Motor neuron (in vitro differentiated cells): ENCODE data around the gene DIPK1A. TPM values are rescaled to one million over a fixed set of nuclear protein-coding genes. Genes with fewer than 3 reads are reported as not detected.

ENCODE experiments used
- ATAC-seq, 8 experiments: fragments of 200-7000 bp; cut with Tn5 transposase; replicated peaks in 6 of 8; 2 replicates each; pipeline ENCODE4 v1.8.0; 2021; ENCODE audit warnings: mild to moderate bottlenecking in 8 of 8, moderate library complexity in 8 of 8
- H3K27ac ChIP-seq, 2 donors: fragments of 250-450 bp; sonication (Bioruptor Pico); 2 replicates each; pipeline ENCODE4 v1.9.0; 2021; ENCODE audit warnings: antibody characterized with exemption in 2 of 2, mild to moderate bottlenecking in 2 of 2, moderate library complexity in 1 of 2
- H3K4me1 ChIP-seq, 2 donors: fragments of 250-450 bp; sonication (Bioruptor Pico); replicated peaks in 1 of 2; 2 replicates each; pipeline ENCODE4 v1.6.1; 2021; ENCODE audit warnings: antibody characterized with exemption in 2 of 2, mild to moderate bottlenecking in 2 of 2, moderate library complexity in 1 of 2
- H3K4me3 ChIP-seq, 5 donors: fragments of 250-450 bp; sonication (Bioruptor Pico); 2 replicates each; pipeline ENCODE4 v1.9.0; 2021; ENCODE audit warnings: antibody characterized with exemption in 5 of 5, mild to moderate bottlenecking in 5 of 5, moderate library complexity in 4 of 5
- WGBS, 10 experiments: fragments of 450-650 bp; shearing (Covaris generic); methylation state at CpG; one replicate each; pipeline ENCODE4 v1.0.0; 2022; 5-methylcytosine and 5-hydroxymethylcytosine counted together
- in situ Hi-C, 9 experiments: fragments of 400-800 bp; cut with MboI; loops; one replicate each; pipeline ENCODE4 v1.15.0; 2021; ENCODE audit warnings: low sequenced_read_pairs in 9 of 9, low pct_unique_long_range_greater_than_20kb in 2 of 9; ENCODE audit not compliant: unreplicated experiment in 9 of 9
- total RNA-seq, 8 experiments: library from RNA; unstranded; fragments of 300-600 nt; gene quantifications; 2 replicates each; pipeline versions ENCODE4 v1.2.3 to v1.2.4, GENCODE V29; 2022

DIPK1A gene
- total RNA-seq, 8 experiments from 2014 or later: 7.1 to 22.5 (median 10.2) TPM

DNA sequence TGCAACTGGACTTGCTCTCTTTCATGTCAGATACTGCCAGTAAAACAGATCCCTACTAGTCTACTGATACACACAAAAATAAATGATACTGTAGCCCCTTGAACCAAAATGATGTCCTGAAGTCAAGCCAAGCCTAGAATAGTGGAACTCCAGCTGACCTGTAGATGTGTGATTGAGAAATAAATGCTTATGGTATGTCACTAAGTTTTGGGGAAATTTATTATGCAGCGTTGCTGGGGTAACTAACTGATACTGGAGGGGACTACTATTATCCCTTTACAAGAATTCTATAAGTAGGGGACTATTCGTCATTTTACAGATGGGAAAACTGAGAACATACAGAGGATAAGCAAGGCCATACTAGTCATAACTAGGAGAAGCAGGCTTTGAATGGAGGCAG, 73.8 kb downstream of the DIPK1A start:
- no peak overlapping the region for H3K4me3 ChIP-seq
- in situ Hi-C loops: no loop called here
- ATAC-seq: no peak
- H3K4me1 ChIP-seq: no peaks in the 10 kb centered on the region
- no peak overlapping the region for H3K27ac ChIP-seq
- 60 to 100% (median 94%) methylated on average over 1 to 2 of the region's 2 CpGs; no CpG with 5 or more reads in 1 of the 10 experiments for WGBS, 10 experiments

GRCh38 chr1:92886886-92887419, 74.3 kb downstream of the DIPK1A start:
- no peak for ATAC-seq
- in situ Hi-C loops: no loop called here
- WGBS, 10 experiments: 80 to 100% (median 100%) methylated on average over 1 to 2 of the region's 2 CpGs; no CpG with 5 or more reads in 3 of the 10 experiments
- Histone ChIP-seq H3K27ac (no peak overlapping the region), H3K4me3 (no peak overlapping the region), H3K4me1 (no peaks in the 10 kb centered on the region)

DNA sequence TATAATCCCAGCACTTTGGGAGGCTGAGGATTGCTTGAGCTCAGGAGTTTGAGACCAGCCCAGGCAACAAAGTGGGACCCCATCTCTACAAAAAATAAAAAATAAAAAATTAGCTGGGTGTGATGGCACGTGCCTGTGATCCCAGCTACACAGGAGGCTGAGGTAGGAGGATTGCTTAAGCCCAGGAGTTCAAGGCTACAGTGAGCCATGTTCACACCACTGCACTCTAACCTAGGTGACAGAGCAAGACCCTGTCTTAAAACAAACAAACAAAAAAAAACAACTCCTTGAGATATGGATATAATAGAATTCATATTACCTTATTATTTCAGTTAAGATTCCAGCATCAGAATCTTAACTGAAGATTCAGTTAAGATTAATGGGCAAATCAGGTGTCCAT, 77.1 kb downstream of the DIPK1A start:
- in situ Hi-C loops: no loop called here
- Histone ChIP-seq H3K27ac (no peak overlapping the region), H3K4me3 (no peak overlapping the region), H3K4me1 (no peaks in the 10 kb centered on the region)
- no peak for ATAC-seq
- 20 to 88% (median 62%) methylated on average over 1 of the region's 1 CpG; no CpG with 5 or more reads in 4 of the 10 experiments for WGBS, 10 experiments

DNA sequence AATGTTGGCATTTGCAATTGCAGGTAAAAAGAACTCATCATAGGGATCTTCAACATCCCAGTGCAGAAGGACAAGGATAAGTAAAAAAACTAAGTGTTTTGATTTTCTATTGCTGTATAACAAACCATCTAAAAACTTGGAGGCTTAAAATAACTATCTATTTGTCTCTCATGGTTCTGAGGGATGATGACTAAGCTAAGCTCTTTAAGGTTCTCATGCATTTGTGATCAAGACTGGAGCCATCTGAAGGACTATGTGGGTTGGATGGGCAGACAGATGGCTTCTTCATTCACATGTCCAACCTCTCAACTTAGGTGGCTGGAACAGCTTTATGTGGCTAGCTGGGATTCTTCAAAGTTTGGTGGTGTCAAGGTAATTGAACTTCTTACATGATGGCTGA, 78.0 kb downstream of the DIPK1A start:
- in situ Hi-C loops: no loop called here
- Histone ChIP-seq H3K4me1 (no peaks in the 10 kb centered on the region), H3K4me3 (no peak overlapping the region), H3K27ac (no peak overlapping the region)
- ATAC-seq: no peak

- H3K4me3 ChIP-seq: no peak overlapping the region
- 0 to 92% (median 74%) methylated on average over 1 of the region's 1 CpG; no CpG with 5 or more reads in 2 of the 10 experiments for WGBS, 10 experiments
- no peak for ATAC-seq
- H3K4me1 ChIP-seq: peaks cover 0 to 3% of the 10 kb centered on the region in 2 donors
- in situ Hi-C loops: no loop called here
- H3K27ac ChIP-seq: no peak overlapping the region
Measured at GRCh38 chr1:92882819-92883218, 78.4 kb downstream of the DIPK1A start.

DNA sequence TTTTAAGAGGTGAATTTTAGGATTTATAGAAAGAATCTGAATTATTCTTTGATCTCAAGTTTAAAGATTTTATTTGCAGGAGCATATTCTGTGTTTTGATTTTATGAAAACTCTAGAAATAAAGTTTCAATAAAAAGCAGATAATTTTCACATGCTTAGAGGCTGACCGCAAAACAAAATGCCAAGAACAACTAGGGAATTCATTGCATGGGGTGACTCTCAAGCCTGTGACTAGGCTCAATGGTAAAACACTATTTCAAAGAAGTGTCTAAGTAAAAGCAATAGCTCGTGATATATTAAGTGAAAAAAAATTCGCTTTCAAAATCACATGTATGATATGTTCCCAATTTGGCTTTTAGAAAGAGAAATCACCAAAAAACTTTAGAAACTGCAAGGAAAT, 79.9 kb downstream of the DIPK1A start:
- H3K27ac ChIP-seq: no peak overlapping the region
- peaks cover 0 to 13% of the 10 kb centered on the region in 2 donors for H3K4me1 ChIP-seq
- in situ Hi-C loops: no loop called here
- no peak overlapping the region for H3K4me3 ChIP-seq
- 54 to 100% (median 90%) methylated on average over 2 to 3 of the region's 3 CpGs; no CpG with 5 or more reads in 1 of the 10 experiments for WGBS, 10 experiments
- no peak for ATAC-seq

- no peak overlapping the region for H3K4me3 ChIP-seq
Measured at GRCh38 chr1:92879316-92879968, 81.8 kb downstream of the DIPK1A start.

GRCh38 chr1:92877792-92878191, 83.5 kb downstream of the DIPK1A start:
- peaks cover 0 to 13% of the 10 kb centered on the region in 2 donors for H3K4me1 ChIP-seq
- peak in 4 of 8 experiments; percentile 22 to 67 (median 36) for ATAC-seq
- 18 to 90% (median 74%) methylated on average over 2 to 4 of the region's 4 CpGs; no CpG with 5 or more reads in 2 of the 10 experiments for WGBS, 10 experiments
- in situ Hi-C loops: no loop called here
- H3K27ac ChIP-seq: no peak overlapping the region
- H3K4me3 ChIP-seq: no peak overlapping the region

More at GRCh38 chr1:92879316-92879968, 81.8 kb downstream of the DIPK1A start:
- no peak overlapping the region for H3K27ac ChIP-seq
- H3K4me1 ChIP-seq: peaks cover 0 to 13% of the 10 kb centered on the region in 2 donors
- WGBS, 10 experiments: 42 to 100% (median 83%) methylated on average over 1 to 4 of the region's 4 CpGs
- in situ Hi-C loops: no loop called here
- no peak for ATAC-seq

GRCh38 chr1:92877081-92877711, 84.1 kb downstream of the DIPK1A start:
- peak in 1 of 8 experiments; percentile 18 for ATAC-seq
- Histone ChIP-seq H3K4me1 (peaks cover 0 to 13% of the 10 kb centered on the region in 2 donors), H3K27ac (no peak overlapping the region), H3K4me3 (no peak overlapping the region)
- in situ Hi-C loops: no loop called here
- WGBS, 10 experiments: 10 to 97% (median 60%) methylated on average over 1 to 4 of the region's 4 CpGs

- Histone ChIP-seq H3K27ac (no peak overlapping the region), H3K4me3 (no peak overlapping the region), H3K4me1 (peaks cover 0 to 13% of the 10 kb centered on the region in 2 donors)
- 60 to 97% (median 85%) methylated on average over 1 to 4 of the region's 4 CpGs for WGBS, 10 experiments
- no peak for ATAC-seq
- in situ Hi-C loops: no loop called here
Measured at GRCh38 chr1:92876351-92876750, 84.9 kb downstream of the DIPK1A start.

- no peak overlapping the region for H3K27ac ChIP-seq
- 59 to 100% (median 86%) methylated on average over 2 of the region's 2 CpGs; no CpG with 5 or more reads in 1 of the 10 experiments for WGBS, 10 experiments
Measured at GRCh38 chr1:92874987-92875386, 86.3 kb downstream of the DIPK1A start.

DNA sequence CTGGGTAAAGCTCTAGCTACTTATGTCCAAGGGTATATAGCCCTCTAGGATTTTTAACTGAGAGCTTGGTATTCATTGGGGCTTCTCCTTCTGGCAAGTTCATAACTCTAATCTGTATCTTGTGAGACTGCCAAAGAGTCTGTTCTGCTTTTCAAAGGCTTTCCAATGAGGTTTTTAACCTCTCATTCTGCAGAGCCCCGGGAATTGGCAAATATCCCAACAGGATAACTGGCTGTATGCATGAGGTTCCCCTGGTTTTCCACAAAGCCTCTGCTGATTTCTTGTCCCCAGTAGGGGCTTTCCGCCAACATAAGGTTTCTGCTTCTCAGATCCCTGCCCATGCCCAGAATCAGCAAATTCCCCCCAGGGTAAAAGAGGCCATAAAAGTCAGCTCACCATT, 88.5 kb downstream of the DIPK1A start:
- in situ Hi-C loops: loop anchor here in 6 of 9 experiments (25.0 kb wide), 2 partner anchors 90 to 115 kb away; partner anchors contain the start of gene DIPK1A (in 1 of the 6)
- H3K4me3 ChIP-seq: no peak overlapping the region
- ATAC-seq: no peak
- H3K4me1 ChIP-seq: peaks cover 0 to 9% of the 10 kb centered on the region in 2 donors
- no peak overlapping the region for H3K27ac ChIP-seq
- WGBS, 10 experiments: 29 to 100% (median 83%) methylated on average over 1 to 2 of the region's 2 CpGs; no CpG with 5 or more reads in 3 of the 10 experiments

More at GRCh38 chr1:92874987-92875386, 86.3 kb downstream of the DIPK1A start:
- in situ Hi-C loops: loop anchor here in 6 of 9 experiments (25.0 kb wide), 2 partner anchors 87 to 112 kb away; partner anchors contain the start of gene DIPK1A (in 1 of the 6)
- Histone ChIP-seq H3K4me1 (peaks cover 0 to 13% of the 10 kb centered on the region in 2 donors), H3K4me3 (no peak overlapping the region)
- no peak for ATAC-seq

- in situ Hi-C loops: loop anchor here in 6 of 9 experiments (25.0 kb wide), 2 partner anchors 92 to 117 kb away; partner anchors contain the start of gene DIPK1A (in 1 of the 6)
- H3K27ac ChIP-seq: no peak overlapping the region
- no peak overlapping the region for H3K4me3 ChIP-seq
- H3K4me1 ChIP-seq: no peaks in the 10 kb centered on the region
- no peak for ATAC-seq
- WGBS, 10 experiments: 86 to 100% (median 95%) methylated on average over 1 to 2 of the region's 2 CpGs; no CpG with 5 or more reads in 1 of the 10 experiments
Measured at GRCh38 chr1:92870591-92870990, 90.7 kb downstream of the DIPK1A start.
